GM13976 (cell line): ENCODE results near the gene EXOC3L2.
A peak's percentile ranks its signal among the peaks of the same experiment; 100 is the strongest.

Source experiments
- DNase-seq: peaks from one replicate; pipeline ENCODE4 v3.0.0; 2012; ENCODE audit warnings: low spot score
- in situ Hi-C: fragments of 300-500 bp; cut with MboI; formaldehyde crosslinking; loops from one replicate; pipeline ENCODE4 v1.12.0; 2022; ENCODE audit warnings: low sequenced_read_pairs, mixed read lengths, inconsistent platforms; ENCODE audit not compliant: unreplicated experiment
- TF ChIP-seq, protein P1 (sequence below): IDR thresholded peaks from 2 replicates; pipeline ENCODE4 v1.5.1; 2012; ENCODE audit warnings: borderline replicate concordance, mild to moderate bottlenecking; ENCODE audit not compliant: insufficient read depth; ENCODE audit errors: extremely low read depth, missing control alignments, control extremely low read depth

EXOC3L2 gene

GRCh38 chr19:45280471-45280961, 35.3 kb upstream of the EXOC3L2 start:
- TF ChIP-seq, protein P1, sequence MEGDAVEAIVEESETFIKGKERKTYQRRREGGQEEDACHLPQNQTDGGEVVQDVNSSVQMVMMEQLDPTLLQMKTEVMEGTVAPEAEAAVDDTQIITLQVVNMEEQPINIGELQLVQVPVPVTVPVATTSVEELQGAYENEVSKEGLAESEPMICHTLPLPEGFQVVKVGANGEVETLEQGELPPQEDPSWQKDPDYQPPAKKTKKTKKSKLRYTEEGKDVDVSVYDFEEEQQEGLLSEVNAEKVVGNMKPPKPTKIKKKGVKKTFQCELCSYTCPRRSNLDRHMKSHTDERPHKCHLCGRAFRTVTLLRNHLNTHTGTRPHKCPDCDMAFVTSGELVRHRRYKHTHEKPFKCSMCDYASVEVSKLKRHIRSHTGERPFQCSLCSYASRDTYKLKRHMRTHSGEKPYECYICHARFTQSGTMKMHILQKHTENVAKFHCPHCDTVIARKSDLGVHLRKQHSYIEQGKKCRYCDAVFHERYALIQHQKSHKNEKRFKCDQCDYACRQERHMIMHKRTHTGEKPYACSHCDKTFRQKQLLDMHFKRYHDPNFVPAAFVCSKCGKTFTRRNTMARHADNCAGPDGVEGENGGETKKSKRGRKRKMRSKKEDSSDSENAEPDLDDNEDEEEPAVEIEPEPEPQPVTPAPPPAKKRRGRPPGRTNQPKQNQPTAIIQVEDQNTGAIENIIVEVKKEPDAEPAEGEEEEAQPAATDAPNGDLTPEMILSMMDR: no peak
- peak; percentile 27 for DNase-seq
- in situ Hi-C loops: no loop called here

GRCh38 chr19:45279587-45280192, 34.5 kb upstream of the EXOC3L2 start:
- no peak for DNase-seq
- in situ Hi-C loops: no loop called here
- TF ChIP-seq, protein P1: no peak

- in situ Hi-C loops: no loop called here
- TF ChIP-seq, protein P1: no peak
Measured at GRCh38 chr19:45278087-45278486, 32.9 kb upstream of the EXOC3L2 start.

DNA sequence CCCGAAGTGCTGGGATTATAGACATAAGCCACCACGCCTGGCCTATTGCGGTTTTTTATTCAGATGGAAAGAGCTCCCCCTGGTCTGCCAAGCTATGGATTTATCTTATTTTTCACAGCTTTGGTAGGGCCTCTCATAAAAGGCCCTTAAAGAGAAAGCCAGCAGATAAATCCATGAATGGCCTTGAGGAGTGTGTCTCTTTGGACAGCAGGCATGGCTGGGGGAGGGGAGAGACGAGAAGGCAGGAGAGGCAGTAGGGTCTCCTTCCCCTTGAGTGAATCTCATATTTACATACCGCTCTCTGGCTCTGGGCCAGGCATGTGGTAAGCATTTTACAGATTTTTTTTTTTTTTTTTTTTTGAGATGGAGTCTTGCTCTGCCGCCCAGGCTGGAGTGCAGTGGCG, 31.1 kb upstream of the EXOC3L2 start:
- in situ Hi-C loops: no loop called here
- TF ChIP-seq, protein P1: no peak
- no peak for DNase-seq

More at GRCh38 chr19:45278087-45278486, 32.9 kb upstream of the EXOC3L2 start:
- DNase-seq: no peak

DNA sequence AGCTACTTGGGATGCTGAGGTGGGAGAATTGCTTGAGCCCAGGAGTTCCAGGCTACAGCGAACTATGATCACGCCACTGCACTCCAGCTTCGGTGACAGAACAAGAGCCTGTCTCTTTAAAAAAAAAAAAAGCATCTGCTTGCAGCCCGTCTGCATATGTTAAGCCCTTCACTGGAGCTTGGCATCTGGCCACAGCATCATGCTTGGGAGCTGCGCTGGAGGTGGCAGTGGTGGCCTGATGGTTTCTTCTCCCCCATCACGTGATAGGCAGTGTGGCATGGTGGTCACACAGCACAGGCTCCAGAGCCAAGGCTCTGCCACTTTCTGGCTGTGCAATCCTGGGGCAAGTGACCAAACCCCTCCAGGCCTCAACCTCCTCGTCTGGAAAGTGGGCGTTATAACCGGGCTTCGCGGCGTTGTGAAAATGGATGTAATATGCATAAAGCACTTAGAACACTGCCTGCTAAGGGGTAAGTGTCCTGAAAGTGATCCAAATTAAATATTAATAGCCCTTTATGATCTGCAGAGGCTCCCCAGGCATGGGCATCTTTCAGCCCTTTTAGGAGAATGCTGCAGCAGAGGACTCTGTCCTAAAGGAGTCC, 30.3 kb upstream of the EXOC3L2 start:
- no peak for DNase-seq
- in situ Hi-C loops: no loop called here
- TF ChIP-seq, protein P1: no peak

DNA sequence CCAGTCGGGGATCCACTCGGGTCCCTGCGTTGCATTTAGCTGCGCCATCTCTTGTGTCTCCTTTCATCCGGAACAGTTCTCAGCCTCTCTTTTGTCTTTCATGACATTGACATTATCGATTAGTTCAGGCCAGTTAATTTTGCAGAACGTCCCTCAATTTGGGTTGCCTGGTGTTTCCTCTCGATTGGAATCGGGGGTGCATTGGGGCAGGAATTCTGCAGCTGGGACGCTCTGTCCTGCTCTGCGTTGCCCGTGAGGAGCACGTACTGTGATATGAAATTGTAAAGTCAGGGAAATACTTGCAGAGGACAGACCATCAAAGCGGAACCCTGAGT, 28.3 kb upstream of the EXOC3L2 start:
- TF ChIP-seq, protein P1: no peak
- in situ Hi-C loops: no loop called here
- no peak for DNase-seq
